ENCODE data around the gene ITFG1.

GRCh38 chr16:47316442-47317015, 144.3 kb downstream of the ITFG1 start:
- TF ChIP-seq POLR2AphosphoS5 (IDR thresholded peaks at IDR 0.05; ENCODE audit: borderline replicate concordance, low read depth, low read length) (no peak), EZH2 (IDR thresholded peaks at IDR 0.05) (no peak)

Data from SK-N-MC (cell line).